ENCODE measurements around the gene BRF1.

Gene BRF1

DNA sequence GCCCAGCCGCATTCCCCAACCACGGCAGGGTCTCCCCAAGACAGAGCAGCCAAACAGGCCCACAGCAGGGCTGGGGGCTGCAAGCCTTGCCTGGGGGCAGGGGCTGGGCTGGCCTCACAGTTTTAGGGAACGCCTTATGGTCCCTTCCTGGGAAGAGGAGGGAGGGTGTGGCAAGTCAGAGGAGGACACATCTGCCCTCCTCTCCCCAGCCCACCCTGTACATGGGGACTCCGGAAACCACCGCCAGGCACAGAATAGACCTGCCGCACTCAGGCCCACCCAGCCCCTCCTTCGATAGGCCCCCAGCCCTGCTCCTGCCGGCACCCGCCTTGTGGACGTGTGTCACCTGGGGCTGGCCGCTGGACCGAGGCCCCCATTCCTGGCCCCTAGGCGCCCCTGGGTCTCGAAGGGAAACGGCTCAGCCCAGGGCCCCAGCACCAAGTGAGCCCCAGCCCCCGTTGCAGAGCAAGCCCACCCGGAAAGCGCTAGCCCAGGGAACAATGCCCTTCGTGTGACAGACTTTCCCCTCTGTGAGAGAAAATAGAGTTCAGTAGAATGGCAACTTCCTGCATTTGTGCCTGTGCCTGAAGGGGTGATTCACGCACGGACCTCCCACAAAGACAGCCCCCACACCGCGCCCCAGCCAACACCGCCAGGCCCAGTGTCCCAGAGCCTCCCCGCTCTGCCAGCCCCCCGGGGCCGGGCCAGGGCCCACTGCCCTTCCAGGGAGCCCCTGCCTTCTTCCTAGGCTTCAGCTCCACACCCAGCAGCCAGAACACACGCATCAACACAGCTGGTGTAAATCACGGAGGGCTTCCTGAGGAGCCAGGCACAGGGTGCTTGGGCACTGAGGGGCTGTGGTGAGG is 107.7 kb downstream of the BRF1 start:
- no peak for DNase-seq

DNA sequence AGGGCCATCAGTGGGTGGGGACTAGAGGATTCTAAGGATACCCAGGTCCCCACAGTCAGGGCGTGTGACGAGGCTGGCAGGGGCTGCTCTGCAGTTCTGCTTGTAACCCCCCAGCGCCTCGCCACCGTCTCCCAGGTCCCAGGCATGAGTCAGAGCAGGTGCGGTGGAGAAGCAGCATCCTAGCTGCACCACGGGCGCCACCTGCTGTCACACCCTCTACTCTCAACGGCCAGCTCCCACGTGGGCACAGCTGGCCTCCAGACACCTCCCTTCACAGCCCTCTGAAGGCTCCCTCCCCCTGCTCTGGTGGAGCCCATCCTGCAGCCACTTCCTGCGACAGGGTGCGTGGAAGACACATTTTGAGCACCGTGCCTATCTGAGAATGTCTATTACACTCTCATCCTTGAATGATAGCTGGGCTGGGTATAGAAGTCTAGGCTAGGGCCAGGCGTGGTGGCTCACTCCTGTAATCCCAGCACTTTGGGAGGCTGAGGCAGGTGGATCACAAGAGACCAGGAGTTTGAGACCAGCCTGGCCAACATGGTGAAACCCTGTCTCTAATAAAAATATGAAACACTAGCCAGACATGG is 112.8 kb downstream of the BRF1 start:
- DNase-seq = no peak

DNA sequence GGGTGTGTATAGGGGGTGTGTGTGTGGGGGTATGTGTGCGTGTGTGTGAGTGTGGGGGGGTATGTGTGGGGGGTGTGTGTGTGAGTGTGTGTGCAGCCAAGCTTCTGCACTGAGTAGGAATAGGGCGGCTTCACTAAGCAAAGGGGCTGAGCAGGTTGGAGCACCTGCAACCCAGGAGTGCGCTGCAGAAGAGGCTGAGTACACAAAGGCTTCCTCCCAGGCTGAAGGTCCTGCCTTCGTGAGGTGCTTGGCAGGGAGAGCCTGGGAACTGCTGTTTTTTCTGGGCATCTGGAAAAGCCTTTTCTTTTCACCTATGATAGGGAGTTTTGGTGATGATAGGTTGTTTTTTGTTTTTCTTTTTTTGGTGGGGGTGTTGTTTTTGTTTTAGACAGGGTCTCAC is 113.7 kb downstream of the BRF1 start:
- no peak for DNase-seq

DNA sequence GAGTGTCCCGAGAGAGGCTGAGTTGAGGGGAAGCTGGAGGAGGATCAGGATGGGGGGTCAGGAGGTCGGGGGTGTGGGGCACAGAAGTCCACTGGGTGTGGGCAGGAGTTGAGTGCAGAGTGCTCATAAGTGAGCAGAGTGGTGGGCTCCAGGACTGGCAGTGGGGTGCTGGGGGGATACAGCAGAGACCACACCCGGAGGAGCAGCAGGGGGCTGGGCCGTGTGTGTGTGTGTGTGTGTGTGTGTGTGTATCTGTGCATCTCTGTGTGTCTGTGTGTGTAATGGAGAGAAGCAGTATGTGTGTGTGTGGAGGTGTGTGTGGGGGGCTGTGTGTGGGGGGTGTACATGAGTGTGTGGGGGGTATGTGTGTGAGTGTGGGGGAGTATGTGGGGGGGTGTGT is 114.8 kb downstream of the BRF1 start:
- DNase-seq = no peak

DNA sequence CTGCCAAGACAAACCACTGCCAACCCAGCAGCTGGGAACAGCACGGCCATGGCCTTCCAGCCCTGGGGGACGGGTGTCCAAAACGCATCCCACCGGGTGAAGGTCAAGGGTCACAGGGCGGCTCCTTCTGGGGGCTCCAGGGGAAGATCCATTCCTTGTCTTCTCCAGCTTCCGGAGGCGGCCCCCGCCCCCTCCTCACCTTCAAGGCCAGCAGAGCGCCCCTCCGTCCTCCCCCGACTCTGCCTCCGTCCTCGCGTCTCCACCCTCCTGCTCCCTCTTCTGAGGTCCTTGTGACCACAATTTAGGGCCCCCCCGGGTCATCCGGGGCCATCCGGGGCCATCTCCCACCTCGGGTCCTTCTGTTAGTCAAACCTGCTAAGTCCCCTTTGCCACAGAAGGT is 115.8 kb downstream of the BRF1 start:
- no peak for DNase-seq

DNA sequence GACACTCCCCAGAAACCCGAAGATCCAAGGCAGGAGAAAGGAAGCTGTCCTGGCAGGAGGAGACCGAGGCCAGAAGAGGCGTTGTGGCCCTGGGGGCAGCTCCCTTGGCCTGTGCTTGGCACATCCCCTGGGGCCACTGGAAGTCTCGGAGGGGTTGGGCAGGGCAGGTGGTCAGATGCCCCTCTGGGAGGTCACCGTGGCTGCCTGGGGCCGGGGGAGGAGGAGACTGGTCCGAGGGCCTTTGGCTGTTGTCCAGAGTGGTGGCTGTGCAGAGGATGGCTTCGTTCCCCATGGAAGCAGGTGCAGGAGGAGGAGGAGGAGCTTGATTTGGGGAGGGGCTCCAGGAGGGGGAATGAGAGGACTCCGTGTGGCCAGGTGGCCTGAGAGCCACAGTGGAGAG is 116.3 kb downstream of the BRF1 start:
- DNase-seq = no peak

DNA sequence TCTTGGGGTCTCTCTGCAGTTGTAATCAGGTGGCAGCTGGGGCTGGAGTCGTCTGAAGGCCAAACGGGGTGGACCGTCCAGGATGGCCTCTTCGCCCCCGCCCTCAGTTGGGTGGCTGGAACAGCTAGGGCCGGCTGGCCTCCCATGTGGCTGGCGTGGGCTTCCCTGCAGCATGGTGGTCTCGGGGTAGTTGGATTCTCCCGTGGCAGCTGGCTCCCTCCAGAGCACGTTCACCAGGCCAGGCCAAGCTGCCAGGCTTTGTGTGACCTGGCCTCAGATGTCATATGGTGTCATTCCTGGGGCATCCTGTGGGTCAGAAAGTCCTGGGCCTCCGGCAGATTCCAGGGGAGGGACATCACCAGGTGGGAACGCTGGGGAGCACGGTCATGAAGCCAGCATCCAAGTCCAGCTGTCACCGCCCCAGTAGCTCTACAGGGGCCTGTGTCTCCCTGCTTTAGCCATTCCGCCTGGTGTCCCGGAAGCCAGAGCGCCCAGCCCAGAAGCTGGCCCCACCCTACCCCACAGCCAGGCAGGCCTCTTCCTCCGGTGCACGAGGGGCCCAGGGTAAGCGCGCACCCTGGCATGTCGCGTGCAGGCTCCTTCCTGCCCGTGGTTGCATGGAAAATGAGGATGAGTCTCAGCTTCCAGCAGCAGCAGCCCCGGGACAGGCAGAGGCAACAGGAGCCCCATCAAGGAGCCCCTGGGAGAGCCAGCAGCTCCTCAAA is 118.3 kb downstream of the BRF1 start:
- DNase-seq = no peak

DNA sequence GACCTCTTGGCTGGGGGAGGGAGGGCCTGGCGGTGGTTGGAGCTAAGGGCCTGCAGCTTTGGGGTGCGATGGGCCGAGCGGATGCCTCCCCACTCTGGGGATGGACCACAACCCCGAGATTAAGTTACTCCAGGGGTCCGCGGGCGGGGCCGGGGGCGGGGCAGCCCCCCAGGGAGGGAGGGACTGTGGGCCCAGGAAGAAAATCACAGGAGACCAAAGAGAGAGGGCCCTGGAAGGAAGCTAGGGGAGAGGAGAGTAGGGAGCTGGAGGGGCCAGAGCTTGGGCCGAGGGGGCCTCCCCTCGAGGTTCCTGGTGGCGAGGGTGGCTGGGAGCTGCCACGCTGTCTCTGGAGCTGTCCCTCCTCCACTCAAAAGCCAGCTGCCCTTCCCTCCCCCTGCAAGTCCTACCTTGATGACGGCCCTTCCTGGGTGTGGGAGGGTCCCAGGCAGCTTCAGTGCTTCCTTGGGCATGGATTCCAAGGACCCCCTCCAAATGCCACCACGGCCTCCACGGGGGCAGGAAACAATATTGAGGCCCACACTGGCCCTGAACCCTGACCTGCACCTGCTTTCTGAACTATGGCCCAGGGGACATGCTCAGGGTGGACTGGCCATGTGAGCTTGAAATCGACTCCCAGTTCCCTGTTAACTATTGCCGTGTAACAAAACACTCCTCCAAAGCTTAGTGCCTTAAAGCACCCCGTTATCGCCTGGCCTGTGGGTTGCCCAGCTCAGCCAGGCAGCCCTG is 119.1 kb downstream of the BRF1 start:
- DNase-seq = no peak

DNA sequence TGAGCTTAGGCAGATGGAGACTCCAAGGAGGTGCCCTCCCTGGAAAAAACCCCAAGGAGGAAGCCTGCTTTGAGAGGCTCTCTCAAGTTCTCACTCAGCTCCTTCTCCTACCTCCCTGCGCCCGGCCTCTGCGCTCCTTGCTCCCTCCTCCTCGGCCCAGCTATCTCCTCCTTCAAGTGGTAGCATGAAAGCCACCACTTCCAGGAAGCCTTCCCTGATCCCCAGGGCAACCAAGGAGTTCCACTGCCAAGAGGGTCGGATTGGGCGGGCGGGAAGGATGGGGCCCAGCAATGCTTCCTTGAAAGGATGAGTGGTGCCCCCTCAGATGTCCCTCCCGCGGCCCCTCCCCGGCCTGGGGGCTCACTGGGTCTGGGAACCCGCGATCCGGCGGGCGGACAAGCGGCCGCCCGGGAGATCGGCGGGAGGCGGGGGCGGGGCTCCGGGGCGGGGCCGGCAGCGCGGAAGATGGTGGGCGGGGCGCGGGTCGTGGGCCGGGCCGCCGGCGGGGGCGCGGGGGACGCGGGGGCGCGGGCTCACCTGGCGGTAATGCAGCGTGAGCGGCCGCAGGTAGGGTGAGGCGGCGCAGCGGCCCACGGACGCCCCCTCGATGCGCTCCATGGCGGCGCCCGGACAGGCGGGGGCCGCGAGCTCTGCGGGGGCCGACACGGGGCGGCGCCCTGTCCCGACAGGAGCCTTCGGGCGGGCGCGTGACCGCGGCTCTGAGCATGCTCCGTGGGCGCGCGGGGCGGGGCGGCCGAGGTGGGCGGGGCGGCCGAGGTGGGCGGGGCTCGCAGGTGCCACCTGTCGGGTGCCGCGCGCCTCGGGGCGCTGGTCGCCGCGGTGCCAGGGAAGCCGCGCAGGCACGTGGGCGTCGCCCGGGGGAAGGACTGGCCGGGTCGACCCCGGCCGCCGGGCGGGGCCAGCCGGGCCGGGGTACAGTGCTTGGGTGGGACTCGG is 119.9 kb downstream of the BRF1 start, which contains the start of gene NUDT14:
NUDT14 (minus strand) TSS at position 721 of the 957 bp plus-strand sequence; CDS start at position 618, 103 bp downstream.
- no peak for DNase-seq

DNA sequence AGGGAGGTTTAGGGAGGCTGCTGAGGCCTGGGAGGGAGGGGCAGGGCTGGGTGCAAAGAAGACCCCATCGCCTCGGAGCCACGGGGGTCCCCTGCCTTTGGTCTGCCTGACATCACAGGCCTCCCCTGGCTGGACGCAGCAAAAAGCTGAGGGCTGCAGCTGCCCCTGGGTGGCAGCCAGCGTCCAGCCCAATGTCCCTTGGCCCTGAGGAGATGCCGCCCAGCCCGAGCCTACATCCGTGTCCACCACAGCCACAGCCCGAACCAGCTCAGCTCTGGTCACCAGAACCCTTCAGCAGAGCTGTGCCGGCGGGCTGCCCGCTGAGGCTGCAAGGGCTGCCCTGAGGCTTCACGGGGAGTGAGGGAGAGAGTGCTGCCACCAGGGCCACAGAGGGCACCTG is 121.6 kb downstream of the BRF1 start:
- DNase-seq = no peak

DNA sequence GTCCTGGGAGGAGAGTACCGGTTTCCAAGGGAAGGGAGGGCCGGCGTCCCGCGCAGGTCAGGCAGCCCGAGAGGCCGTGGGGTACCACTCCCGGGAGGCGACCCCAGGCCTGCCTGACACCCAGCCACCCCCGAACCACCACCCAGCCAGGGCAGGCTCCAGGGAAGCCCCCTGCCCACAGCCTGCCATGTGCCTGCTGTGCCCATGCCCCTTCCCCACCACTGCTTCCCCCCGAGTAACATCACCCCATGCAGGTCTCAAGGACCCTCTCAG is 122.0 kb downstream of the BRF1 start:
- DNase-seq = no peak

DNA sequence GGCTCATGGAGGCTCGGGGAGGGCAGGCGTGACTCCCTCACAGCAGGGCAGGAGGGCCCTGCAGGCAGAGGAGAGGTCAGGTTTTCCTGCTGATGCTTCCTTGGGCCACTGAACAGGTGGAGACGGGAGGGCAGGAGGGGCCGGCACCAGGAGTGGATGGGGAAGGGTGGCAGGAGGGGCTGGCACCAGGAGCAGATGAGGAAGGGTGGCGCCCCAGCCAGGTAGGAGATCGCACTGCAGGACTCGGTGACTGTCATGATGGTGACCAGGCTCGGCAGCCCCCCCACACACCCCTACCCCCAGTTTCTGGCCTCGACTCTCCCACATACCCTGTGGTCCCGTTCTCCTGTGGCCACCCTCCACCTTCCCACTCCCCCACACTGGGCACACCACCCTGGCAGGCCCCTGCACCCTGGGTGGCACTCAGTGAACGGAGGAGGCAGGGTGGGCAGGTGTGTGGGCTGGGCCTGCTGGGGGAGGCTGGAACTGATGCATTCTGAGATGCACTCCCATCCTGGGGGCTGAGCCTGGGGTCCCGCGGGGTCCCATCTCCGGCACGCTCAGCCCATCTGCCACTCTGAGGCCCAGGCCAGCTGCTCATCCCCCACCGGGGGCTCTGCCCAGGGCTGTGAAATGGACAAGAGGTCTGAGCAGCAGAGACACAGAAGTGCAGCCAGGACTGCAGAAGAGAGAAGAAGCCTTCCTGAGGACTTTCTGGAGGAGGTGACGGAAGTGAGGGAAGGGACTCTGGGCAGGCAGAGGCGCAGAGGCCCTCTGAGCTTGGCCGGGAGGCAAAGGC is 122.5 kb downstream of the BRF1 start:
- DNase-seq = no peak

DNA sequence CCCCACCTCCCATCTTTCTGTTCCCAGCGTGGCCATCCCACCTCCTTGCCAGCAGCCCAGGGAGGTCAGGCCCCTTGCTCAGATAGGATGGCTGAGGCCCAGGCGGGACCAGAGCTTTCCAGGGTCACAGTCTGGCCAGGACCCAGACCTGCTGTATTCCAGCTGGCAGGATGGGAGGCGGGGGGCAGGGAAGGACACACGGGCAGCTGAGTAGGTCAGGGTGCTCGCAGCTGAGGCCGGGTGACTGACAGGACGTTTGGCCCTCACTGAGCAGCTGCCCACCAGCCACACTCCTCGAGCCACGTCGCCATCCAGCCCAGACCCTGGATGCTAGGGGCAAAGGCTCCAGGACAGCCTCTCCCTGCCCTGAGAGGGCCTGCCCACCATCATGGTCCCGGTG is 123.7 kb downstream of the BRF1 start:
- no peak for DNase-seq

DNA sequence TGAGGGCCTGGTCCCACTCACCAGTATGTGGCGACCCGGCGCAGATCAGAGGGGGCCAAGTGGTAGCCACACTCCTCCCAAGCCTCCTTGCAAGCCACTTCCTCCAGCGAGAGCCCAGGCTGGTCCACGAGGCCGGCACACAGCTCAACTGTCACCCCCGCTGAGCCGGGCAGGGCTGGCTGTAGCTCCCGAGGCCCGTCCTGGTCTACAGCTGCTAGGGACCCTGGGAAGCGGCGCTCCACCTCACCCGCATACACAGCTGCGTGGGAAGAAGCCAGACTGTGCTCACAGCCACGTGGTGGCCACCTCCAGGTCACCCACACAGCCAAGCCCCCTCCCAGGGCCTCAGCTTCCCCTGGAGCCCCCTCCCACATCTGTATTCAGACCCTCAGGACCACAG is 124.3 kb downstream of the BRF1 start:
- DNase-seq = no peak

DNA sequence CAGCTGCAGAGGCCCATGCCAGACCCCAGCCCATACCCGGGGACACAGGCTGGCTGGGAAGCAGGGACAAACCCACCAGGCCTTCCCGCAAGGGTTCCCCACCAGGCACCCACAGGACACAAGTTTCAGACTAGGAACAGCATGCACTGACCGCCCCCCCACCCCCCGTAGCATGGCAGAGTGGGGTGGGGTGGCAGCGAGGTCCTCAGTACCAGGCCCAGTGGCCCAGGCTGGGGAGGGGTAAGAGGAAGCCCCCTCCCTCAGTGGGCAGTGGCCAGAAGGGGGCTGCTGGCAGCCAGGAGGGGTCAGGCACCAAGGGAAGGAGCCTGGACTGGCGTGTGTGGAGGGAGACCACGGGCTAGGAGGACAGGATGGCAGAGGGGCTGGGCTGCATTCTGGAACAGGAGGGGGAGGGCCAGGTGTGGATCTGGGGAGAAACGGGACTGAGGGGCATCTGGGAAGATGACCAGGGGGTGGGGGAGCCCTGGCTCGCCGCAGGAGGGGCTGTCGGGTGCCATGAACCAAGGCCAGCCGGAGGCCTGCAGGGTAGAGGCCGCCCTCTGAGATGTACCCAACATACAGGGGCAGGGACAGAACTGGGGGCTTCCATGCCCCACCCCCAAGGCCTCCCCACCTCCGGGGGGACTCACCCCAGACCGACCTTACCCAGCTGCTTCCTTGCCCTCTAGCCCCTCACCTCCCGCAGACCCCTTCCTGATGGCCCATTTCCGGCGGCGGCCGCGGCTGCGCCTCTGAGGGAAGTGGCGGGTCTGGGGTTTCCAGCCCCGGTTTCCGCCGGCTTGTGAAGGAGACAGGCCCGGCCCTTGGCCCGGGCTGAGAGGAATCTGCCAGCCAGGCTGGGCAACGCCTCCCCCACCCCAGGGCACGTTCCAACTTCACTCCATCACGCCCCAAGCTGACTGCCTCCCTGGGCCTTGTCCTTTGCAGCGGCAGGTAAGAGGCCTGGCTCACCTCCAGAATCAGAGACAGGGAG is 126.6 kb downstream of the BRF1 start:
- DNase-seq = no peak

DNA sequence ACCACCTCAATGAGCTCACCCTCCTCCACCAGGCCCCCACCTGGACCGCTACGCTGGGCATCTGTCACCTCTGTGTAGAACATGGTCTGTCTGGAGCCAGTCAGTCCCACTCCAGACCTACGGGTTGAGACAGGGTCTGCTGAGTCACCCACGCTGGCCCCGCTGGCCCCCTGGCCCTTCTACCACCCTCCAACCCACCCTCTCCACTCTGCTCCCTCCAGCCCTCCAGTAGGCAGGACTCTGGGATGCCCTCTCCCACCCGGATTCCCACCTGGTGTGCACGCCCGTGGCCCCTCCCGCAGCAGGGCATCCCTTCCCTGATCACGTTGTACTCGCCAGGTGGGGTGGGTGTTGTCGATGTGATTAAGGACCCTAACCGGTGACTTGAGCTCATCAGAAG is 127.7 kb downstream of the BRF1 start:
- no peak for DNase-seq

DNA sequence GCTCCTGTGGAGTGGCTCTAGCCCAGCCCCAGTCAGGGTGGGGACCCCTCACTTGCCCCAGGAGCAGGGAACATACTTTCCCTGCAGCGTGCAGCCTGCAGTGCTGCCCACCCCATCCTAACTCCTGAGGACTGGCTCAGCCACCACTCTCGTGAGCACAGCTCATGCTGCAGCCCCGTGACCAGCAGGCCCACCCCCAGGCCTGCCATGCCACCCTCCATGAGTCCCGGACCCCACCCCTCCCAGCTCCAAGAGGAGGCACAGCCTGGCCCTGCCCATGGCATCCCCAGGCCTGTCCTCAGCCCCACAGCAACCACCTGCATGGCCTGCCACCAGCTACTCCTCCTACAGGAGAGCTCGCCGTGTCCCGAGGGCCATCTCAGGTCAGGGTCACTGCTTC is 128.3 kb downstream of the BRF1 start:
- DNase-seq = no peak

DNA sequence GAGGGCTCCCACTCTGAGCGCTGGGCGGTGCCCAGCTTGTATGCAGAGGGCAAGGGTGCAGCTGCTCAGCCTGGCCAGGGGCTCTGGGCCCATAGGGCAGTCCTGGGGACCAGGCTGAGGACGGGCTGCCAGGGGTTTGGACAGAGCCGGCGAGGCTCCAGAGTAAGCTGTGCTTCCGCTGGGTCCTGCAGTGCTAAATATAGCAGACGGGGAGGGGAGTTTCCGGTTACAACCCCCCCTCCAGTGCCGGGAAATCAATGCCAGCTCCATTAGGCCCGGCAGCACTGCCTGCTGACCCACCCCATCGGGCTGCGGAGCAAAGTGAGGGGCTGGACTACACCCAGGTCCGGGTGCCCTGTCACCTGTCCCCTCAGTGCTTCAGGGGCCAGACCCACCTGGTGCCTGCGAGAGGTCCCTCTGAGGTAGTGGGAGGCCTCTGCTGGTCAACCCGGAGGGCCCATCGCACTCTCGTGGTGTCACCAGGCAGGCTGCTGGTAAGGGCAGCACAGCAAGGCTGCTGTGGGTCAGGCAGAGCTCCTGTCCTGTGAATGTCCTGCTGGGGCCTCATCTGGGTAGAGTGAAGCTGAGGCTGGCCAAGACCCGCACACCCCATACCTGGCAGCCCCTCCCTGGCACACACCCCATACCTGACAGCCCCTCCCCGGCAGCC is 129.7 kb downstream of the BRF1 start:
- DNase-seq = no peak

All from amniotic stem cell (primary cell).